ENCODE data around the gene IRF1.

The IRF1 gene

DNA sequence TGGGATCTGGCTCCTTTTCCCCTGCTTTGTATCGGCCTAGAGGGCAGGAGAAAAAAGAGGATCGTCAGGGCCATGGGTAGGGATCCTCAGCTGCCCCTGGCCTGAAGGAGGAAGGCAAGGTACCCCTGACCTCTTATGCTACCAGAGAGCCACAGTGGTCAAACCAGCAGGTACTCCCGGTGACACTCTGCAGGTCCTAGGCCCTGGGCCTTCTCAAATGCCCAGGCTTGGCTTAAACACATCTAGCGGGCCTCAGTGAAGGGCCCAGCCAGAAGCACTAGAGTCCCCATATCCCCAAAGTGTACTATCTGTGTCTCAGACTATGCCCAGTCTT is 3.5 kb downstream of the IRF1 start:
- no peak for TF ChIP-seq EP300 (IDR thresholded peaks at IDR 0.05; ENCODE audit: borderline replicate concordance)
- TF ChIP-seq EGR1 (IDR thresholded peaks at IDR 0.05), result no peak
- TF ChIP-seq NFIC (IDR thresholded peaks at IDR 0.05), result no peak
- TF ChIP-seq, protein P1, sequence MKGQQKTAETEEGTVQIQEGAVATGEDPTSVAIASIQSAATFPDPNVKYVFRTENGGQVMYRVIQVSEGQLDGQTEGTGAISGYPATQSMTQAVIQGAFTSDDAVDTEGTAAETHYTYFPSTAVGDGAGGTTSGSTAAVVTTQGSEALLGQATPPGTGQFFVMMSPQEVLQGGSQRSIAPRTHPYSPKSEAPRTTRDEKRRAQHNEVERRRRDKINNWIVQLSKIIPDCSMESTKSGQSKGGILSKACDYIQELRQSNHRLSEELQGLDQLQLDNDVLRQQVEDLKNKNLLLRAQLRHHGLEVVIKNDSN (IDR thresholded peaks at IDR 0.05), result no peak
- TF ChIP-seq TEAD4 (IDR thresholded peaks at IDR 0.05), result no peak
- no peak for TF ChIP-seq FOXM1 (IDR thresholded peaks at IDR 0.05; ENCODE audit: borderline replicate concordance, low read depth)
- no peak for TF ChIP-seq YY1 (IDR thresholded peaks at IDR 0.05; ENCODE audit: low read depth)
- TF ChIP-seq ZBTB7A (IDR thresholded peaks at IDR 0.05; ENCODE audit: low read depth), result no peak
- TF ChIP-seq TAF1 (IDR thresholded peaks at IDR 0.05; ENCODE audit: low read depth), result no peak
- TF ChIP-seq CREB1 (IDR thresholded peaks at IDR 0.05; ENCODE audit: low read depth), result no peak
- TF ChIP-seq, protein P2, sequence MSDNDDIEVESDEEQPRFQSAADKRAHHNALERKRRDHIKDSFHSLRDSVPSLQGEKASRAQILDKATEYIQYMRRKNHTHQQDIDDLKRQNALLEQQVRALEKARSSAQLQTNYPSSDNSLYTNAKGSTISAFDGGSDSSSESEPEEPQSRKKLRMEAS (IDR thresholded peaks at IDR 0.05), result no peak
- TF ChIP-seq, protein P3, sequence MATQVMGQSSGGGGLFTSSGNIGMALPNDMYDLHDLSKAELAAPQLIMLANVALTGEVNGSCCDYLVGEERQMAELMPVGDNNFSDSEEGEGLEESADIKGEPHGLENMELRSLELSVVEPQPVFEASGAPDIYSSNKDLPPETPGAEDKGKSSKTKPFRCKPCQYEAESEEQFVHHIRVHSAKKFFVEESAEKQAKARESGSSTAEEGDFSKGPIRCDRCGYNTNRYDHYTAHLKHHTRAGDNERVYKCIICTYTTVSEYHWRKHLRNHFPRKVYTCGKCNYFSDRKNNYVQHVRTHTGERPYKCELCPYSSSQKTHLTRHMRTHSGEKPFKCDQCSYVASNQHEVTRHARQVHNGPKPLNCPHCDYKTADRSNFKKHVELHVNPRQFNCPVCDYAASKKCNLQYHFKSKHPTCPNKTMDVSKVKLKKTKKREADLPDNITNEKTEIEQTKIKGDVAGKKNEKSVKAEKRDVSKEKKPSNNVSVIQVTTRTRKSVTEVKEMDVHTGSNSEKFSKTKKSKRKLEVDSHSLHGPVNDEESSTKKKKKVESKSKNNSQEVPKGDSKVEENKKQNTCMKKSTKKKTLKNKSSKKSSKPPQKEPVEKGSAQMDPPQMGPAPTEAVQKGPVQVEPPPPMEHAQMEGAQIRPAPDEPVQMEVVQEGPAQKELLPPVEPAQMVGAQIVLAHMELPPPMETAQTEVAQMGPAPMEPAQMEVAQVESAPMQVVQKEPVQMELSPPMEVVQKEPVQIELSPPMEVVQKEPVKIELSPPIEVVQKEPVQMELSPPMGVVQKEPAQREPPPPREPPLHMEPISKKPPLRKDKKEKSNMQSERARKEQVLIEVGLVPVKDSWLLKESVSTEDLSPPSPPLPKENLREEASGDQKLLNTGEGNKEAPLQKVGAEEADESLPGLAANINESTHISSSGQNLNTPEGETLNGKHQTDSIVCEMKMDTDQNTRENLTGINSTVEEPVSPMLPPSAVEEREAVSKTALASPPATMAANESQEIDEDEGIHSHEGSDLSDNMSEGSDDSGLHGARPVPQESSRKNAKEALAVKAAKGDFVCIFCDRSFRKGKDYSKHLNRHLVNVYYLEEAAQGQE (IDR thresholded peaks at IDR 0.05; ENCODE audit: low read depth), result no peak
- TF ChIP-seq TCF12 (IDR thresholded peaks at IDR 0.05; ENCODE audit: low read depth), result no peak
- TF ChIP-seq CEBPB (IDR thresholded peaks at IDR 0.05), result no peak
- no peak for TF ChIP-seq RAD21 (IDR thresholded peaks at IDR 0.05; ENCODE audit: low read depth)

DNA sequence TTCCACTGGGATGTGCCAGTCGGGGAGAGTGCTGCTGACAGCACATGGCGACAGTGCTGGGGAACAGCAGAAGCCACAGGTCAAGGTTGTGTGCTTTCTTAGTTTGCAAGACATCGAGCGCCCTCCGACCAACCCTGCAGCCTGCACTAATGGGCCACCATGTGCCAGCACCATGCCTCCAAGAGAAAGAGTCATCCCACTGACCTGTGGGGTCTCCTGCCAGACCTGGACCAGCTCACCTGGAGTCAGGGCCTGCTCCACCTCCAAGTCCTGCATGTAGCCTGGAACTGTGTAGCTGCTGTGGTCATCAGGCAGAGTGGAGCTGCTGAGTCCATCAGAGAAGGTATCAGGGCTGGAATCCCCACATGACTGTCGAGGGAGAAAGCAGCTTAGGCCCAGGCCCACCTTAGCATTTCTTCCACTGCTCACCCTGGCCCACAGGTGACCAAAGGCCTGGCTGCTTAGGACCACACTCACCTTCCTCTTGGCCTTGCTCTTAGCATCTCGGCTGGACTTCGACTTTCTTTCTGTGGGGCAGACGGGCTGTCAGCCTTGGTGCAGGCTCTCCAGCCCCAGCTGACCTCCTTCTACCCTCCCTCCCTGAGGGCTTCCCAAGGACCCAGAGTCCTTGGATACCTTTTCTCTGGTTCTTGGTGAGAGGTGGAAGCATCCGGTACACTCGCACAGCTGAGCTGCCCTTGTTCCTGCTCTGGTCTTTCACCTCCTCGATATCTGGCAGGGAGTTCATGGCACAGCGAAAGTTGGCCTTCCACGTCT is 4.1 kb downstream of the IRF1 start:
- TF ChIP-seq, protein P3 (IDR thresholded peaks at IDR 0.05; ENCODE audit: low read depth), result no peak
- TF ChIP-seq FOXM1 (IDR thresholded peaks at IDR 0.05; ENCODE audit: borderline replicate concordance, low read depth), result no peak
- no peak for TF ChIP-seq EGR1 (IDR thresholded peaks at IDR 0.05)
- TF ChIP-seq TAF1 (IDR thresholded peaks at IDR 0.05; ENCODE audit: low read depth), result no peak

DNA sequence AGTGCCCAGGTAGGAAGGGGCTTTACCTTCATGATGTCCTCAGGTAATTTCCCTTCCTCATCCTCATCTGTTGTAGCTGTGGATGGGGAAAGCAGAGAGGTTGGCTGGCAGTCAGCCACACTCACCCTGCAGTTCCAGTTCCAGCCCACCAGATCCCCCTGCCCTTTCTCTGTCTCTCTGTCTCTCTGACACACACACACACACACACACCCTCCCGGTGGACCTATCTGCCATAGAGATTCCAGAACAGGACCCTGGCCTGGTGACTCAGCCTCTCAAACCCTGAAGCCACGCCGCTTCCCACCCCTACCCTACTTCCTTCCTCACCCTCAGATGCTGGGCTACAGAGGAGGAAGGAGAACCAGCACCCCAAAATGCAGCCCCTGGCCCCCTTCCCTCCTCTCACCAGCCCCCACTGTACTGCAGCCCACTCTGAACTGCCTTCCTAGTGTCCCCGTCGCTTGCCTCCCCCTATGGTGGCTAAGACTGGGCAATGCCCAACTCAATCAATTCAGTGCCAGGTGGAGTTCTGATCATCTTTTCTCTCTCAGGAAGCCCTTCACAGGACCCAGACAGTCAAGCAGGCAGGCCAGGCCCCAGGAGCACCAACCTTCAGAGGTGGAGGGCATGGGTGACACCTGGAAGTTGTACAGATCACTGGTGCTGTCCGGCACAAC is 4.8 kb downstream of the IRF1 start:
- no peak for TF ChIP-seq TEAD4 (IDR thresholded peaks at IDR 0.05)
- TF ChIP-seq, protein P3 (IDR thresholded peaks at IDR 0.05; ENCODE audit: low read depth), result no peak
- no peak for TF ChIP-seq EGR1 (IDR thresholded peaks at IDR 0.05)
- TF ChIP-seq CREB1 (IDR thresholded peaks at IDR 0.05; ENCODE audit: low read depth), result no peak
- TF ChIP-seq EP300 (IDR thresholded peaks at IDR 0.05; ENCODE audit: borderline replicate concordance), result no peak
- no peak for TF ChIP-seq CEBPB (IDR thresholded peaks at IDR 0.05)
- no peak for TF ChIP-seq TCF12 (IDR thresholded peaks at IDR 0.05; ENCODE audit: low read depth)
- no peak for TF ChIP-seq FOXM1 (IDR thresholded peaks at IDR 0.05; ENCODE audit: borderline replicate concordance, low read depth)

DNA sequence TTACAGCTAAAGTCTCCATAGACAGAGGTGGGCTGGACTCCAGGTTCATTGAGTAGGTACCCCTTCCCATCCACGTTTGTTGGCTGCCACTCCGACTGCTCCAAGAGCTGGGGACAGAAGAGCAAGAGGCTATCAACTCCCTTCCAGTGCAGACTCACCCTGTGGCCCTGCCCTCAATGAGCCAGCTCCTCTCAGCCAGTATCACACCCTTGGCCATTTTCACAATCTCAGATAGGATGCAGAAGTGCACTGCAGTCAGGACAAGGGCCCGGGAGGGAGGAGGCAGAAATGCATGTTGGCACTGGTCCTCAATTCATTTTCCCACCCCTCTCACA is 6.2 kb downstream of the IRF1 start:
- TF ChIP-seq NFIC (IDR thresholded peaks at IDR 0.05), result no peak
- no peak for TF ChIP-seq ZBTB7A (IDR thresholded peaks at IDR 0.05; ENCODE audit: low read depth)
- TF ChIP-seq, protein P2 (IDR thresholded peaks at IDR 0.05), result no peak
- no peak for TF ChIP-seq RAD21 (IDR thresholded peaks at IDR 0.05; ENCODE audit: low read depth)
- no peak for TF ChIP-seq CREB1 (IDR thresholded peaks at IDR 0.05; ENCODE audit: low read depth)
- TF ChIP-seq, protein P3 (IDR thresholded peaks at IDR 0.05; ENCODE audit: low read depth), result no peak
- TF ChIP-seq EP300 (IDR thresholded peaks at IDR 0.05; ENCODE audit: borderline replicate concordance), result no peak
- TF ChIP-seq TEAD4 (IDR thresholded peaks at IDR 0.05), result no peak
- no peak for TF ChIP-seq TCF12 (IDR thresholded peaks at IDR 0.05; ENCODE audit: low read depth)
